HG03575 (cell line): ENCODE data around the gene ARMC9.

Source experiments
- ATAC-seq: cut with Tn5 transposase; IDR thresholded peaks from one replicate; pipeline ENCODE4 v1.9.1; 2021; ENCODE audit not compliant: unreplicated experiment, insufficient number of reproducible peaks, low FRiP score; ENCODE audit errors: extremely low read depth

The ARMC9 gene

GRCh38 chr2:231197706-231198290, 633 bp upstream of the ARMC9 start:
- ATAC-seq: no peak

- ATAC-seq: no peak
Measured at GRCh38 chr2:231199219-231199618, 788 bp downstream of the ARMC9 start.

- no peak for ATAC-seq
Measured at GRCh38 chr2:231200805-231201474, 2.5 kb downstream of the ARMC9 start.

DNA sequence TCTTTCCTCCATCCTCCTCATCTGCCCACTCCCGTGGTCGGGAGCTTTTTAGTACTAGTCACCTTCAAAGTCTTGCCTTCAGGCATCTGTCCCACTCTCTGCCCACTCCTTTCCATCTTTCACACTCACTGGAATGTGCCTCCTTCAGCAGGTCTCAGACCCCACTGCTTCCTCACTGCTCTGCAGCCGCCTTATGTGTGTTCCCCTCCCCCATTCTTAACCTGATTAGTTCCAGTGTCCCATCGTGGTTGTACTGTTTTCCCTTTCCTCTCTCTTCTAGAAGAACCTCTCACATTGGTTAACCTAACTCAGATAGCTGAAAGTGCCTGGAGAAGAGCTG, 3.0 kb downstream of the ARMC9 start:
- no peak for ATAC-seq

GRCh38 chr2:231203087-231203486, 4.7 kb downstream of the ARMC9 start:
- no peak for ATAC-seq

GRCh38 chr2:231204146-231204545, 5.7 kb downstream of the ARMC9 start:
- ATAC-seq: no peak

DNA sequence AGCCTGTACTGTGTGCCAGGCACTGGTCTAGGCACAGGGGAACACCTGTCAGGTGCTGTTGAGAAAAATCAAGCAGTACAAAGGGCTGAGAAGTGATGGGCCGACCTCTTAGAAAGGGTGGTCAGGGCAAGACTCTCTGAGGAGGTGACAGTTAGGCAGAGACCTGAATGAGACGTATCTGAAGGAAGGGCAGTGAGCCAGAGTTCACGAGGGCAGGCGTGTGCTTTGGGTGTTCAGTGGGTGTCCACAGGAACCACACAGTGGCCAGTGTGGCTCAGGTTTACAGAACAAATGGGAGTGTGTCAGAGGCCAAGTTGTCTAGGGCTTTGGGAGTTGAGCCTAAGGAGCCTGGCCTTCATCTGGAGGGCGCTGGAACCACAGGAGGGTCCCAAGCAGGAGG, 6.2 kb downstream of the ARMC9 start:
- no peak for ATAC-seq

DNA sequence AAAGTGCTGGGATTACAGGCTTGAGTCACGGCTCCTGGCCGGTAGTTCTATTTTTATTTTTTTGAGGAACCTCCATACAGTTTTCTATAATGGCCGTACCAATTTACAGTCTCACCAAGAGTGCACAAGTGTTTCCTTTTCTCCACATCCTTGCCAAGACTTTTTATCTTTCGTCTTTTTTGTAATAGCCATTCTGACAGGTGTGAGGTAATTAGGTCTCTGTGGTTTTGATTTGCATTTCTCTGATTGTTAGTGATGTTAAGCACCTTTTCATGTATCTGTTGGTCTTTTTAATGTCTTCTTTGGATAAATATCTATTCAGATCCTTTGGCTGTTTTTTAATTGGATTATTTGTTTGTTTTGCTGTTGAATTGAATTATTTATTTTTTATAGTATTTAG, 9.3 kb downstream of the ARMC9 start:
- ATAC-seq: no peak

- ATAC-seq: no peak
Measured at GRCh38 chr2:231210782-231211181, 12.4 kb downstream of the ARMC9 start.

GRCh38 chr2:231211486-231211885, 13.1 kb downstream of the ARMC9 start:
- no peak for ATAC-seq

DNA sequence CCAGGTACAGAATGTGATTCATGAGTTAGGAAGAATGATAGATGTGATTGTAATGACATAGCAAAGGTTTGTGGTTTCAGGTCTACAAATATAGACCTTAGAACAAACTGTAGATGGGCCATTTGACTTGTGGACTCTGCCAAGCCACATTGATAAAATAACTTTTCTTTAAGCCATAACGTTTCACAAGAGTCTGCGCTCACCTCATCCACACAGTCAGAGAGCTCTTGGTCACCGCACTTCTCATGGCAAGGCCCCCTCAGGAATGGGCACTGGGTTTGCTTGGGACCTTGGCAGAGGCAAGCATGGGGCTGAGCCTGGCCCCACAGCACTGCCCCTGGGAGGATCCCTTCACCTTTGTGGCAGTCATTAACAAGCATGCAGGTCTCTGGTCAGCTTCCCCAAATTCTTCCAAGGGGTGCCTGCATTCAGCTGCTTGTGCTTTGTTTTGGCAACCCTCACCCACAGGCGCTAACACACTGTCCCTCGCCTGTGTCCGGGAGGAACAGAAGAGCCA, 14.0 kb downstream of the ARMC9 start:
- ATAC-seq: no peak

DNA sequence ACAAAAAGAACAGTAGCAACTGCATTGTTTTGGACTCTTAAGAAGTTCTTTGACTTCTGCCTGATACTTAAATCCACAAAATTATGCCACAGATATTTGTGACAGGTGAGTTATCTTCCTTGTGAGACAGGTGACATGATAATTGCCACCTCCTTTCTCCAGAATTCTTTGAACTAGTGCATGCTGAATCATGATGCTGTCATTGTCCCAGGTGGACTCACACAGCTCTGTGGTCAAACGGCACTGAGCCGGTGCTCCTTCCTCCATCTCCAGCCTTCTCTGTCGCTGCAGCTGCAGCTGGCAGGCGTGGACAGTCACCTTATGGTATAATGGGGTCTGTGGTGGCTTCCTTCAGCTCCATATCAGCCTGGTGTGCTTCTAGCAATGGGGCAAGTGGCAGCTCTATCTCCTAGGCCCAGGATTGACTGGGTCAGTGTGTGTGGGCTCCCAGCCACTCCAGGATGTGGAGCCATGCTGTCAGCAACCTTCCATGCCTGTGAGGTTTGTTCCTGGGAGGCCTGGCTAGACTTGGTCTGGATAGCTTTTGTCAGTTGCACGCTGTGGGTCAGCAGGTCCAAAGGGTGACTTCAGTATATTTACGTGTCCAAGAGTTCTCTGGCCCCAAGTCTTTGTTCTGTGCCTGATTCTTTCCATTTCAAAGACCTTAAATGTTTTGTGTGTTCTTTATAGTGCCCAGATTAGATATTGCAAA, 15.7 kb downstream of the ARMC9 start:
- no peak for ATAC-seq

DNA sequence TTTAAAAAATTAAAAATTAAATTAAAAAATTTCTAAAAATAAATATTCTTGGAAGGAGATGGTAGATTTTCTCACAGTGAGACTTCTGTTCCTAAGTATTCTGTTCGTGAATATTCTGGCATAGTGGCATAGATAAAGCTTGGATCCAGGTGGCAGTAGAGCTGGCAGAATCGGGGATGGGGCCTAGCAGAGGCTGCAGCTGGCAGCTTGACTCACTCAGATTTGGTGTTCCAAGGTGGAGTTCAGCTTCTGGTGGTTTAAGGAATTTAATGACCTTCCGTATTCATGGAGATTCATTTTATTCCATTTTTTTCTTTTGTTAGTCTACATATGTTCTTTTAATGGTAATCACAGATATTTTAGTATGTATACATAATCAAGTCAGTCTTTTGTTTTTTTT, 19.9 kb downstream of the ARMC9 start:
- no peak for ATAC-seq

GRCh38 chr2:231219289-231219688, 20.9 kb downstream of the ARMC9 start:
- no peak for ATAC-seq

GRCh38 chr2:231221761-231222160, 23.3 kb downstream of the ARMC9 start:
- no peak for ATAC-seq

GRCh38 chr2:231222318-231223000, 24.0 kb downstream of the ARMC9 start:
- peak; percentile 51 for ATAC-seq

- no peak for ATAC-seq
Measured at GRCh38 chr2:231223001-231223375, 24.6 kb downstream of the ARMC9 start.

- no peak for ATAC-seq
Measured at GRCh38 chr2:231223458-231223976, 25.1 kb downstream of the ARMC9 start.

DNA sequence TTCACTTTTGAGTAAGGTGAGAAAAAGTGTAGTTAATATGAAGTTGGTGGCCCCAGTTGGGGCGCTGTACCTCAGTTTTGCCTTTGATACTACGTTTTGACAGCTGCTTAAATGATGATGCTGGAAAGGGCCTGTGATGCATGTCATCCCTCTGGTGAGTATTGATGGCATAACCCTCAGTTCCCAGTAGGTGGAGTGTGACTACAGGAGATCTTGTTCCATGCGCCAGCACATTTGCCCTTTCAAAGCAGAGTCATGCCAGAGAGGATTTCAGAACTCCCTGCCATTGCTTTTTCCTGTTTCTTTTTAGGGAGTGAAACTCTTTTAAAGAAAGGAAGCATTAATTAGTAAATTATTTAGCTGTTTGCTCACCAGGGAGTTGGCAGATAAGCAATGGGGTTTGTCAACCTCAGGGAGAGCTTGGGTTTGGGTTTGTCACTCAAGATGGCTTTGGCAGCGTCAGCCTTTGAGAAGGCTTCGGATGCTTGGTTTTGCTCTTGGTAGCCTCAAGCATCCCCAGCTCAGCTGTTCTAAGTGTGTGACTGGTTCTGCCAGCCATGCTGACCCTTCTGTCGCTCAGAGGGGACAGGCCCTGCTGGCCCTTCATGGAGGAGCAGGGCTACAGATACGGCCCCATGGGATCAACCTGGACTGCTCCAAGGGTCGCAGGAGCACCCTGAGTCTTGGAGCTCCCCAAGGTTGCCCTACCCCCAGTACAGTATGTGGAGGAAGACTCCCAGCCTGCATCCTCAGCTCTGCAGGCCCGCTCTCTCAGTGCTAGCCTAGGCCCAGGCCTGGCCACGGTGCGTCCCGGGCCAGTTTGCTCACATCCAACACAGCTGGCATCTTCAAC, 29.1 kb downstream of the ARMC9 start:
- ATAC-seq: peak; percentile 5
